Sigmoid colon (tissue), 4 donors: ENCODE results near the gene CLMP.

Experiments
- EP300 ChIP-seq, 4 donors: sonication (generic); formaldehyde crosslinking; IDR thresholded peaks; one replicate each; pipeline ENCODE4 v1.6.1; 2017; ENCODE audit warnings: antibody characterized with exemption in 4 of 4
- POLR2AphosphoS5 ChIP-seq, 4 donors: sonication (generic); formaldehyde crosslinking; IDR thresholded peaks; one replicate each; pipeline ENCODE4 v1.6.1; 2017; ENCODE audit warnings: antibody characterized with exemption in 4 of 4
- TF ChIP-seq, protein P1 (sequence below), 4 experiments: fragments of 450-650 bp in 3 of 4; fragments of 200-600 bp in 1 of 4; IDR thresholded peaks; one replicate each; pipeline ENCODE4 v1.5.1; 2016 to 2019; ENCODE audit warnings: antibody characterized with exemption in 4 of 4, mild to moderate bottlenecking in 3 of 4, moderate library complexity in 2 of 4

DNA sequence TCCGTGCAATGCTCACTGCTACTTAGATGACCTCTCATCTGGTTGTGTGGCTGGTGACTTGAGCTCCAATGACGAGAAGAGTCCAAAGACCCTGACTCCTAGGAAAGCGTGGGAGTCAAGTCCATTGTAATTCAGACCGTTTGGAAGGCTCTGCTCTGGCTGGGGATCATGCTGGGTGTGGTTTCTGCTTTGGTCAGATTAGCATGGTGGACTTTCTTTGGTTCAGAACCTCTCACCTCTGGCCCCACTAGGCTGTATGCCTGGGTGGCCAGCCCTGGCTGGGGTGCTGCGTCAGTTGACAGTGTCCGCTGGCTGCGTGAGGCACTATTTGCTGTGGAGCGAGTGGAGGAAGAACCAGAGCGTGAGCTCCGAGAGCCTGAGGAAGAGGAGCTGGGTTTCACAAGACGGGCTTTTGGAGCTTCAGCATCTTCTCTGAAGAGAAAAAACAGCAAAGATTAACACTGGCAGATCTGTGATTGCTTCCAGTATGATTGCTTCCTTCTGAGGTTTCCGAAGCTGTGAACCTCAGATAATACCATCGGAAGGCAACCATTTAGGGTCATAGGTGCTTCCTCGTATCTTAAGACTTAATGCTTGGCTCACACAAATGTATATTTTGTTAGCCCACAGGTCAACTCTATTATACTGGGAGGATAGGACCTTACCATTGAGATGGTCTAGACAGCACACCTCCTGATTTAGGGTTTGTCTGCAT is 121.5 kb downstream of the CLMP start:
- TF ChIP-seq, protein P1, sequence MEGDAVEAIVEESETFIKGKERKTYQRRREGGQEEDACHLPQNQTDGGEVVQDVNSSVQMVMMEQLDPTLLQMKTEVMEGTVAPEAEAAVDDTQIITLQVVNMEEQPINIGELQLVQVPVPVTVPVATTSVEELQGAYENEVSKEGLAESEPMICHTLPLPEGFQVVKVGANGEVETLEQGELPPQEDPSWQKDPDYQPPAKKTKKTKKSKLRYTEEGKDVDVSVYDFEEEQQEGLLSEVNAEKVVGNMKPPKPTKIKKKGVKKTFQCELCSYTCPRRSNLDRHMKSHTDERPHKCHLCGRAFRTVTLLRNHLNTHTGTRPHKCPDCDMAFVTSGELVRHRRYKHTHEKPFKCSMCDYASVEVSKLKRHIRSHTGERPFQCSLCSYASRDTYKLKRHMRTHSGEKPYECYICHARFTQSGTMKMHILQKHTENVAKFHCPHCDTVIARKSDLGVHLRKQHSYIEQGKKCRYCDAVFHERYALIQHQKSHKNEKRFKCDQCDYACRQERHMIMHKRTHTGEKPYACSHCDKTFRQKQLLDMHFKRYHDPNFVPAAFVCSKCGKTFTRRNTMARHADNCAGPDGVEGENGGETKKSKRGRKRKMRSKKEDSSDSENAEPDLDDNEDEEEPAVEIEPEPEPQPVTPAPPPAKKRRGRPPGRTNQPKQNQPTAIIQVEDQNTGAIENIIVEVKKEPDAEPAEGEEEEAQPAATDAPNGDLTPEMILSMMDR (IDR thresholded peaks at IDR 0.05): no peak
- TF ChIP-seq POLR2AphosphoS5 (IDR thresholded peaks at IDR 0.05): no peak
- TF ChIP-seq EP300 (IDR thresholded peaks at IDR 0.05): no peak
